Upper lobe of left lung (tissue), 6 donors: ENCODE results near the gene MRPL24. TPM values are rescaled to one million over a fixed set of nuclear protein-coding genes. Genes with fewer than 3 reads are reported as not detected.

Source experiments
- ATAC-seq, 2 donors: fragments of 200-7000 bp; cut with Tn5 transposase; one replicate each; pipeline ENCODE4 v1.9.1; 2022; ENCODE audit warnings: mild to moderate bottlenecking in 2 of 2, moderate library complexity in 2 of 2; ENCODE audit not compliant: low FRiP score in 2 of 2
- DNase-seq, 2 donors: peaks; one replicate each; pipeline ENCODE4 v3.0.0-alpha.2; 2019 to 2020
- H3K27ac ChIP-seq, 4 donors: fragments of 200-600 bp; sonication (generic); one replicate each; pipeline ENCODE4 v1.5.1; 2016 to 2019
- H3K27me3 ChIP-seq, 4 donors: fragments of 200-600 bp; sonication (generic); one replicate each; pipeline ENCODE4 v1.5.1; 2017 to 2019
- H3K36me3 ChIP-seq, 4 donors: fragments of 200-600 bp; sonication (generic); one replicate each; pipeline ENCODE4 v1.5.1; 2016 to 2019
- H3K4me1 ChIP-seq, 4 donors: fragments of 200-600 bp; sonication (generic); one replicate each; pipeline ENCODE4 v1.5.1; 2018 to 2019
- H3K4me3 ChIP-seq, 4 donors: fragments of 200-600 bp; sonication (generic); one replicate each; pipeline ENCODE4 v1.5.1; 2017 to 2019; ENCODE audit warnings: mild to moderate bottlenecking in 2 of 4, moderate library complexity in 1 of 4
- H3K9me3 ChIP-seq, 4 donors: fragments of 200-600 bp; sonication (generic); one replicate each; pipeline ENCODE4 v1.5.1; 2018 to 2019
- EP300 ChIP-seq, 4 donors: sonication (generic); formaldehyde crosslinking; IDR thresholded peaks; one replicate each; pipeline ENCODE4 v1.5.1; 2017; ENCODE audit warnings: antibody characterized with exemption in 4 of 4, control low read depth in 2 of 4
- POLR2A ChIP-seq, 4 donors: fragments of 450-650 bp; IDR thresholded peaks; one replicate each; pipeline ENCODE4 v1.5.1; 2016 to 2017; ENCODE audit warnings: antibody characterized with exemption in 4 of 4, mild to moderate bottlenecking in 2 of 4
- POLR2AphosphoS5 ChIP-seq, 2 donors: sonication (generic); formaldehyde crosslinking; IDR thresholded peaks; one replicate each; pipeline ENCODE4 v1.5.1; 2017; ENCODE audit warnings: antibody characterized with exemption in 2 of 2
- WGBS, 2 donors: methylation state at CpG; one replicate each; pipeline ENCODE4 v1.1.5; 2017 to 2018; 5-methylcytosine and 5-hydroxymethylcytosine counted together
- total RNA-seq, 6 donors: library from RNA; depleted of rRNA in 4 of 6; stranded (reverse); fragments of >200 nt in 4 of 6; gene quantifications; one replicate each; pipeline versions ENCODE4 v1.1.0 to v1.2.1, GENCODE V29; 2016 to 2021
- TF ChIP-seq, protein P1 (sequence below), 6 experiments: fragments of 450-650 bp in 4 of 6; fragments of 200-600 bp in 2 of 6; sonication (generic) in 2 of 6; IDR thresholded peaks; one replicate each; pipeline ENCODE4 v1.5.1; 2016 to 2019; ENCODE audit warnings: antibody characterized with exemption in 6 of 6
- donor health status: DM: no; HTN: no; CAD: no; lungs with moderate emphysema.
- donor health status: DM: no; HTN: yes; CAD: no; lungs with severe emphysema.

Gene MRPL24
- total RNA-seq, 6 donors from 2014 or later = 19.6 to 52.5 (median 40.8) TPM

DNA sequence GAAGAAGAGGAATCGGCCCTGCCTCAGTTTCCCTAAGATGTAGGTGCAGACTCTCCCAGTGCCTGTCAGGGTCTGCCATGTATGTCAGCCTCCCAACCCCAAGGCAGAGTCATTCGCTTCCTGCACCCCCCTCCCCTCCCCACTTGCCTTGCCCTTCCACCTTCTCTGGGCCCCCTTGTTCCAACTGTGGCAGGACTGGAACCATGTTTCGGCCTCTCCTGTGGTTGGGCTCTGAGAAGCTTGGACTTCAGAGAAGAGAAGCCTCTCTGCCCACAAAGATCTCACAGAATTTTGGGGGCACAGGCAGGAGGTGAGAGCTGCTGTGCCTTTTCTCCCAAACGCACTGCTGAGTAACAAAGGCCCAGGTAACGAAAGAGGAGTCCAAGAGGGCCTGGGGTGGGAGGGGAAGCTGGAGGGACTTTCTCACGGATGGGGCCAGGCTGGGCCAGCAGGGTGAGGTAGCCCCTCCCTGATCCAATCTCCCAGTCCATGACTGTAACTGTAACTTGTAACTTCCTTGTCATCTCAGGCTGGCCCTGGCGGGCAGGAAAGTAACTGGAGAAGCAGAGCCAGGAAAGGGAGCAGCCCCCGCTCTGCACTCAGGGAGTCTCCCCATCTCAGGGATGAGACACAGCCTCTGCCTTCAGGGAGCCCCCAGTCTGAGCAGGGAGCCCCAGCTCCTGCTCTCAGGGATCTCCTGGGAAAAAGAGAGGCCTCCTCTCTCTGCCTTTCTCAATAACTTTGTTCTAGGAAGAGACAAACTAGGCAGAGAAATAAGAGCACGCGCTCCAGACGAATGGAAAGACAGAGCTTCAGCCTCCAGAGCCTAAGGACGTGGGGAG lies 46.8 kb downstream of the MRPL24 start:
- no peak for TF ChIP-seq EP300 (IDR thresholded peaks at IDR 0.05)
- TF ChIP-seq, protein P1, sequence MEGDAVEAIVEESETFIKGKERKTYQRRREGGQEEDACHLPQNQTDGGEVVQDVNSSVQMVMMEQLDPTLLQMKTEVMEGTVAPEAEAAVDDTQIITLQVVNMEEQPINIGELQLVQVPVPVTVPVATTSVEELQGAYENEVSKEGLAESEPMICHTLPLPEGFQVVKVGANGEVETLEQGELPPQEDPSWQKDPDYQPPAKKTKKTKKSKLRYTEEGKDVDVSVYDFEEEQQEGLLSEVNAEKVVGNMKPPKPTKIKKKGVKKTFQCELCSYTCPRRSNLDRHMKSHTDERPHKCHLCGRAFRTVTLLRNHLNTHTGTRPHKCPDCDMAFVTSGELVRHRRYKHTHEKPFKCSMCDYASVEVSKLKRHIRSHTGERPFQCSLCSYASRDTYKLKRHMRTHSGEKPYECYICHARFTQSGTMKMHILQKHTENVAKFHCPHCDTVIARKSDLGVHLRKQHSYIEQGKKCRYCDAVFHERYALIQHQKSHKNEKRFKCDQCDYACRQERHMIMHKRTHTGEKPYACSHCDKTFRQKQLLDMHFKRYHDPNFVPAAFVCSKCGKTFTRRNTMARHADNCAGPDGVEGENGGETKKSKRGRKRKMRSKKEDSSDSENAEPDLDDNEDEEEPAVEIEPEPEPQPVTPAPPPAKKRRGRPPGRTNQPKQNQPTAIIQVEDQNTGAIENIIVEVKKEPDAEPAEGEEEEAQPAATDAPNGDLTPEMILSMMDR (IDR thresholded peaks at IDR 0.05) = peak in 1 of 6 experiments; percentile 11
- 64 to 70% methylated on average over 12 of the region's 12 CpGs for WGBS, 2 donors
- no peak for DNase-seq
- peaks cover 0 to 16% (median 7%) of the 10 kb centered on the region in 4 donors for H3K27me3 ChIP-seq
- H3K27ac ChIP-seq = no peak overlapping the region
- ATAC-seq = no peak
- no peak overlapping the region for H3K4me3 ChIP-seq
- H3K4me1 ChIP-seq = peaks cover 18 to 30% (median 23%) of the 10 kb centered on the region in 4 donors
- no peaks in the 10 kb centered on the region for H3K36me3 ChIP-seq
- no peaks in the 10 kb centered on the region for H3K9me3 ChIP-seq

GRCh38 chr1:156692925-156693847 lies 47.7 kb downstream of the MRPL24 start:
- H3K9me3 ChIP-seq = no peaks in the 10 kb centered on the region
- H3K36me3 ChIP-seq = no peaks in the 10 kb centered on the region
- 48 to 49% methylated on average over 12 to 15 of the region's 16 CpGs for WGBS, 2 donors
- peaks cover 18 to 31% (median 23%) of the 10 kb centered on the region in 4 donors for H3K4me1 ChIP-seq
- H3K27me3 ChIP-seq = peaks cover 0 to 16% (median 7%) of the 10 kb centered on the region in 4 donors
- no peak overlapping the region for H3K27ac ChIP-seq
- no peak overlapping the region for H3K4me3 ChIP-seq
- ATAC-seq (peak in 1 of 2 donors; percentile 54), DNase-seq (peak; percentile 27 to 65)
- TF ChIP-seq POLR2A (IDR thresholded peaks at IDR 0.05) (no peak), POLR2AphosphoS5 (IDR thresholded peaks at IDR 0.05) (no peak), EP300 (IDR thresholded peaks at IDR 0.05) (no peak)
- TF ChIP-seq, protein P1 (IDR thresholded peaks at IDR 0.05) = no peak

DNA sequence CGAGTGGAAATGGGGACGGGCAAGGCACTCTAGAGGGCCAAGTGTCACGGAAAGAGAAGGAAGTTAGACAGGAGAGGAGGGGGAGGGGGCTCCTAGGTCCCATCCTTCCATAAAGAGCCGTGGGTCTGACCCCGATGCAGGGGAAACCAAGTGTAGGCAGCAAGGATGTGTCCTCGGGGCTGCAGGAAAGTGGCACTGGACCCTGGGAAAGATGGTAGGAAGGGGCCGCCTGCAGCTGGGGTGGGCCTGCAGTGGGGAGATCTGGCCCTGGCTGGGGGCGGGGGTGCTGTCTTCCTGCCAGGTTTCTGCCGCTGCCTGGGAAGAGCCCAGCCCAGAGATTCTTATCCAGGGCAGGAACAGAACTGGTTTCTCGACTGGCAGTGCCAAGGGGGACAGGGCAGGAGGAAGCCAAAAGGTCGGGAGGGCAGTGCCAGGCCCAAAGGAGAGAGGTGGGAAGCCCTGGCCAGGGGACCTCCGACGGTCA lies 48.4 kb downstream of the MRPL24 start:
- 3 to 10% methylated on average over 11 to 13 of the region's 13 CpGs for WGBS, 2 donors
- Histone ChIP-seq H3K27ac (no peak overlapping the region), H3K9me3 (no peaks in the 10 kb centered on the region), H3K4me3 (no peak overlapping the region), H3K27me3 (peaks cover 0 to 16% (median 7%) of the 10 kb centered on the region in 4 donors), H3K4me1 (peaks cover 18 to 31% (median 23%) of the 10 kb centered on the region in 4 donors), H3K36me3 (no peaks in the 10 kb centered on the region)
- ATAC-seq (no peak), DNase-seq (peak; percentile 46 to 54)
- TF ChIP-seq EP300 (IDR thresholded peaks at IDR 0.05) (no peak), POLR2AphosphoS5 (IDR thresholded peaks at IDR 0.05) (no peak), POLR2A (IDR thresholded peaks at IDR 0.05) (no peak)
- TF ChIP-seq, protein P1 (IDR thresholded peaks at IDR 0.05) = no peak

DNA sequence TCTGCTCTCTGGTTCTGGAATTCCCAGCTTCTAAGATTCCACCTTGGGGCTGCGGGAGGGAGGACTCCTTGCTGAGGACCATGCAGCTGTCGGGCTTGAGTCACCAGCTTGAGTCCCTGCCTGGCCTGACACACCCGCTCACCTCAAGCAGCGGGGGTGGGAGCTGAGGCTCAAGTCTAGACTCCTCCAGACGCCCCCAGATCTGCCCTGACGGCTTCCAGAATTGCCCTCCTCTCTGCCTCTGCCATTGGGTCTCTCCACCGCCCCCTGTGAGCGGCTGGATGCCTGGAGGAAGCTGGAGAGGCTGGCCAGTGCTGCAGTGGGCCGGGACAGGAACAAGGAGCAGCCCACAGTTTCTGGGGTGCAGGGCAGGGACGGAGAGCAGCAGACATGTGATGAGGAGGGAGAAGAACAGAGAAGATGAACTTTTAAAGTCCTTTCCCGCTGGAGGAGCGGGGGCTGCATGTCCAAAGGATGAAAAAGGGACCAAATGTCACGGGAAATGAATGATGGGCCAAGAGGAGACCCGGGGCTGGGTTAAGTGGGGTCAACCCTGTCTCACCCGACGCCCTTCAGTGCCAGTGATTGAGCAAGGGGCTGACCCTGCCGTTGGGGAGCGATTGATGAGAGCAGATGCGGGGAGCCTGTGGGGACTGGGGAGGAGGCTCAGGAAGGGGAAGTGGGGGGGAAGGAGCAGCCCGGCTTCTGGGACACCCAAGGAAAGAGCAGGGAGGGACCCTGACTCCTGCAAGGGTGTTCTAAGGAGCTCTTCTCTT lies 49.0 kb downstream of the MRPL24 start:
- Histone ChIP-seq H3K36me3 (no peaks in the 10 kb centered on the region), H3K9me3 (no peaks in the 10 kb centered on the region), H3K4me1 (peaks cover 18 to 31% (median 23%) of the 10 kb centered on the region in 4 donors), H3K27ac (no peak overlapping the region), H3K4me3 (no peak overlapping the region), H3K27me3 (peaks cover 0 to 16% (median 7%) of the 10 kb centered on the region in 4 donors)
- ATAC-seq = peak; percentile 39 to 58
- 18 to 31% methylated on average over 14 to 20 of the region's 20 CpGs for WGBS, 2 donors
- peak; percentile 50 to 65 for DNase-seq
- TF ChIP-seq POLR2AphosphoS5 (IDR thresholded peaks at IDR 0.05) (no peak), POLR2A (IDR thresholded peaks at IDR 0.05) (no peak), EP300 (IDR thresholded peaks at IDR 0.05) (no peak)
- TF ChIP-seq, protein P1 (IDR thresholded peaks at IDR 0.05) = no peak
